GM10248 (cell line): ENCODE data around the gene GPR158.
"Not testable (repeated sequence)": the region's sequence is repeated elsewhere in the genome, so short reads cannot be mapped to it uniquely, and the experiment has no call there.

Experiments
- CTCF ChIA-PET: fragments of 300-600 bp; sonication (Branson Sonifier 250); formaldehyde crosslinking; extraction: SDS; loops from one replicate; lab custom pipeline; 2021; ENCODE audit warnings: antibody characterized with exemption; lab: Yijun Ruan, JAX
- POLR2A ChIA-PET: fragments of 350-650 bp; sonication (Branson Sonifier 250); formaldehyde crosslinking; extraction: SDS; loops from one replicate; lab custom pipeline; 2020; ENCODE audit warnings: antibody characterized with exemption; lab: Yijun Ruan, JAX
- DNase-seq: peaks from one replicate; pipeline ENCODE4 v3.0.0; 2012; ENCODE audit errors: extremely low spot score
- TF ChIP-seq, protein P1 (sequence below): IDR thresholded peaks from 2 replicates; pipeline ENCODE4 v1.5.1; 2012; ENCODE audit warnings: mild to moderate bottlenecking, low read depth; ENCODE audit errors: extremely low read depth, missing control alignments, control extremely low read depth

GPR158 gene

DNA sequence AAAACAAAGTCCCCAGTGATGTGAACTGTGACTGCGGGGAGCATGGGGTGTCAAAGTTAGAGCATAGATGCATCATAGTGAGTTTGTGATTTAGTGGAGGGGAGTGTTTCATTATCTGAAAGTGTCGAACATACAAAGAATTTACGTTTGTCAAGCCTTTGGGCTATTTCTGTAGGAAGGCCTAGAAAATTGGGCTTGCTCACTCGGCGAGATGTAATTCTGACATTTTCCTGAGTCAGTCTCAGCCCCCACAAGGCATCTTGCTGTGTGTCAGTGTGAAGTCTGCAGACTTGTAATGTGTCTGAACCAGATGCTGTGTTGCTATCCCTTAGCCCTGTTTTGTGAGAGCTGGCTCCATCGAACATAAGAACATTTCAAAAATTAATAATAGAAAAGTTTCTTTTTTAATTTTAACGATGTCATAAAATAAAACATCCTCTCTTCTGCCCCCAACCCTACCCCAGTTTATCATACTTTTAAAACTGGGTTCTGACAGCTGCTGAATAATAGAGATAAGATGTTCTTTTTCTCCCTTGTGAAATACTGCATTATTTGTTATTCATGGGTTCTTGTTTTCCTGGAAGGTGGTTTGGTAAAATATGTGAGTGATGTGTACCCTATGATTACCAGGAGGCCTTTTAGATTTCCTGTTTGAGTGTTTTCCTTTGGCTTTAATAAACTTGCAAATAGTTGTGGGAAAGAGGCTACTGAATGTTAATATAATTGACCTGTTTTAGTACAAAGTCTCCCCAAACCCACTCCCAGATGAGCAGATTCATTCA is 207.4 kb downstream of the GPR158 start:
- ChIA-PET POLR2A (no interaction called here), CTCF (no interaction called here)
- TF ChIP-seq, protein P1, sequence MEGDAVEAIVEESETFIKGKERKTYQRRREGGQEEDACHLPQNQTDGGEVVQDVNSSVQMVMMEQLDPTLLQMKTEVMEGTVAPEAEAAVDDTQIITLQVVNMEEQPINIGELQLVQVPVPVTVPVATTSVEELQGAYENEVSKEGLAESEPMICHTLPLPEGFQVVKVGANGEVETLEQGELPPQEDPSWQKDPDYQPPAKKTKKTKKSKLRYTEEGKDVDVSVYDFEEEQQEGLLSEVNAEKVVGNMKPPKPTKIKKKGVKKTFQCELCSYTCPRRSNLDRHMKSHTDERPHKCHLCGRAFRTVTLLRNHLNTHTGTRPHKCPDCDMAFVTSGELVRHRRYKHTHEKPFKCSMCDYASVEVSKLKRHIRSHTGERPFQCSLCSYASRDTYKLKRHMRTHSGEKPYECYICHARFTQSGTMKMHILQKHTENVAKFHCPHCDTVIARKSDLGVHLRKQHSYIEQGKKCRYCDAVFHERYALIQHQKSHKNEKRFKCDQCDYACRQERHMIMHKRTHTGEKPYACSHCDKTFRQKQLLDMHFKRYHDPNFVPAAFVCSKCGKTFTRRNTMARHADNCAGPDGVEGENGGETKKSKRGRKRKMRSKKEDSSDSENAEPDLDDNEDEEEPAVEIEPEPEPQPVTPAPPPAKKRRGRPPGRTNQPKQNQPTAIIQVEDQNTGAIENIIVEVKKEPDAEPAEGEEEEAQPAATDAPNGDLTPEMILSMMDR = no peak
- no peak for DNase-seq

DNA sequence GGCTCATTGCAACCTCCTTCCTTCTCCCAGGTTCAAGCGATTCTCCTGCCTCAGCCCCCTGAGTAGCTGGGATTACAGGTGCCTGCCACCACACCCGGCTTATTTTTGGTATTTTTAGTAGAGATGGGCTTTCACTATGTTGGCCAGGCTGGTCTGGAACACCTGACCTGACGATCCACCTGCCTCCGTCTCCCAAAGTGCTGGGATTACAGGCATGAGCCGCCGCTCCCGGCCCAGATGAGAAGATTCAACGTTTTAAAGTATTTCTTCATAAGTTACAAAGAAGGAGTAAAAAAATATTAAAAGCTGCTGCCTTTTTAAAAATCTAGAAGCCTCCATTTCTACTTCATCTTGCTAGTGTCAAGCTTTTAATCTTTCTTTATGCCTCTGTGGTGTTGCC is 208.1 kb downstream of the GPR158 start:
- DNase-seq, POLR2A ChIA-PET, CTCF ChIA-PET: not testable (repeated sequence)

DNA sequence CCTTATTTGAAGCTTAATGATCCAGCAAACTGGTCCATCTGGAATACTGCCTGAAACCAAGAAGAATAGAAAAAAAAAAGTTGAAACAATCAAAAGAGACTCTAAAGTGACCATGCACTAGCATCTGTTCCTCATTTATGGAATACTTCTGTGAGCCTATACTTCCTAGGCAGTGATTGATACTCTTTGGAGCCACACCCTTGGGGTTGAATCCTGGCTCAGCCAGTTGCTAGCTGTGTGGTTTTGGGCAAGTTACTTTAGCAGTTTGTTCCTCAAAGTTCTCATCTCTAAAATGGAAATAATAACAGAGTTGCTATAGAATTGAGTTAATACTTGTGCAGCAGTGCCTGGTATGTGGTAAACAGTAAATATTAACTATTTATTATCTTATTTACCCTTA is 208.9 kb downstream of the GPR158 start:
- CTCF ChIA-PET = no interaction called here
- no peak for DNase-seq
- TF ChIP-seq, protein P1 = no peak
- POLR2A ChIA-PET = no interaction called here

DNA sequence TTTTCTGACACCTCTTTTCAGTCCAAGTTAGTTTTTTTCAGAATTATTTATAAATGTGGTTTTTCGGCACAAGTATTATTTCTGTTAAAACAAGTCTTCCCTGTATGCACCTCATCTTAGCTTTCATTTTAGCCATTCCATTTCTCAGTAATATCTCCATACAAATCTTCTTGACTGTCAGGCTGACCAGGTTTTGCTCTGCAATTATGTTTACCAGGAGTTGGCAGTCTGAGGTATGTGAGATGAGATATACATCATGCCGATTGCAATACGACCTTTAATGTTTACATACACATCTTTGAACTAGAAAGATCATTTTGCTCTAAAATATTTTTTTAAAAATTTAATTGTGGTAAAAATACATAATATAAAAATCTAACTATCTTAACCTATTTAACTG is 209.8 kb downstream of the GPR158 start:
- TF ChIP-seq, protein P1 = no peak
- ChIA-PET POLR2A (no interaction called here), CTCF (no interaction called here)
- no peak for DNase-seq

DNA sequence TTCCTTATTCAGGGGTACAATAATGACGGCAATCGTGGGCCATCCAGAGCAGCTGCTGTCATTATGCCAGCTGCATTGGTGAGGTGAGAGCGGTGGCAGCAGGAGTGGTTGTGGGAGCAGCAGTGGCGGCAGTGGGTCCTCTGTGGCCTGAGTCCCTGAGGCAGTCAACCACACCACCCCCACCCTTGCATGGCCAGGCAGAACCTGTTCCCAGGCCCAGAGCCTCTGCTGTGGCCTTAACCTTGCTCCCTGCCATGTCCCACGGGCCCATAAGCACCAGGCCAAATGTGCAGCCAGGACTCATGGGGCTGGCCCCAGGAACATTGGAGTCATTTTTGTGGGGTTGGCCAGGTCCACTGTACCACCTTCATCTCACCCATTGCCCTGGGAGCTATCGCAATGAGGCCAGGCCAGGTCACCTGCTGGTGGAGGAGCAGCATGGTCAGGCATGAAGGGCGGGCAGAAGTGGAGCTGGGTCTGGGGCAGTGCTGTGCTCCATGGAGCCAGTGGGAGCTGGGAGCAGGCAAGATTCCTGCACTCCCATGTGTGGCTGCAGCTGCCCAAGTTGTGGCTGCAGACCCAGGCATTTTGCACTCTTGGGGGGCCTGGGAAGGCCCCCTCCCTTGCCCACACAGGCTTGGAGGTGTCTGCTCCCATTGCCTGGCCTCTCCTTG is 213.5 kb downstream of the GPR158 start:
- DNase-seq = no peak
- ChIA-PET CTCF (no interaction called here), POLR2A (no interaction called here)
- TF ChIP-seq, protein P1 = no peak

DNA sequence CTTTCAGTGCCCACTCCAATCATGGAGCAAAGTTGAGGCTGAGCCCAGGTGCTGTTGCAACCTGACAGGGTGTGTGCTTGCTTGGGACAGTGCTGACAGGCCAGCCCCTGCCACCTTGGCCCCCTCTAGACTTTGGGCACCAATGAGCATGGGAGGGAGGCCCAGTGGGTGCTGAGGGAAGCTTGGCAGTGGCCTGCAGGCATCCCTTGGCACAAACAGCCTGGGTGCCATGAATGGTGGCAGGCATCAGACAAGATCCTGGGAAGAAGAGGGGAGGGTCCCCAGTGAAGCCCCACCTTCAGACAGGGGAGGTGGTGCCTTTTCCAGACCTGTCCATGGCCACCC is 214.0 kb downstream of the GPR158 start:
- no peak for DNase-seq
- CTCF ChIA-PET = no interaction called here
- POLR2A ChIA-PET = no interaction called here
- TF ChIP-seq, protein P1 = no peak

DNA sequence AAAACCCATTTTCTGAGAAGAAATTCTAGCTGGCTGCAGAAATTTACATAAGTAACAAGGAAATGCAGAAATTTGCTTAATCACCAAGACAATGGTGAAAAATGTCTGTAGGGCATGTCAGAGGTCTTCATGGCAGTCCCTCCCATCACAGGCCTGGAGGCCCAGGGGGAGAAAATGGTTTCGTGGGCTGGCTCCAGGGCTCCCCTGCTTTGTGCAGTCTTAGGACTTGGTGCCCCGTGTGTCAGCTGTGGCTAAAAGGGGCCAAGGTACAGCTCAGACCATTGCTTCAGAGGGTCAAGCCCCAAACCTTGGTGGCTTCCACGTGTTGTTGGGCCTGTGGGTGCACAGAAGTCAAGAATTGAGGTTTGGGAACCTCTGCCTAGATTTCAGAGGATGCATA is 215.9 kb downstream of the GPR158 start:
- no peak for DNase-seq
- POLR2A ChIA-PET = no interaction called here
- TF ChIP-seq, protein P1 = no peak
- CTCF ChIA-PET = interaction anchor here (1.1 kb wide), 1 partner anchor 12 kb away, joined by 3 read pairs; no protein-coding TSS in a partner anchor
